NCI-H345 treated with DMSO at 0.1 percent for 48 hours (cell line): ENCODE results near the gene ADCY9.

Experiments
- DNase-seq: peaks from one replicate; lab custom pipeline; 2025; ENCODE audit not compliant: unreplicated experiment; lab: John Stamatoyannopoulos, UW

ADCY9 gene

DNA sequence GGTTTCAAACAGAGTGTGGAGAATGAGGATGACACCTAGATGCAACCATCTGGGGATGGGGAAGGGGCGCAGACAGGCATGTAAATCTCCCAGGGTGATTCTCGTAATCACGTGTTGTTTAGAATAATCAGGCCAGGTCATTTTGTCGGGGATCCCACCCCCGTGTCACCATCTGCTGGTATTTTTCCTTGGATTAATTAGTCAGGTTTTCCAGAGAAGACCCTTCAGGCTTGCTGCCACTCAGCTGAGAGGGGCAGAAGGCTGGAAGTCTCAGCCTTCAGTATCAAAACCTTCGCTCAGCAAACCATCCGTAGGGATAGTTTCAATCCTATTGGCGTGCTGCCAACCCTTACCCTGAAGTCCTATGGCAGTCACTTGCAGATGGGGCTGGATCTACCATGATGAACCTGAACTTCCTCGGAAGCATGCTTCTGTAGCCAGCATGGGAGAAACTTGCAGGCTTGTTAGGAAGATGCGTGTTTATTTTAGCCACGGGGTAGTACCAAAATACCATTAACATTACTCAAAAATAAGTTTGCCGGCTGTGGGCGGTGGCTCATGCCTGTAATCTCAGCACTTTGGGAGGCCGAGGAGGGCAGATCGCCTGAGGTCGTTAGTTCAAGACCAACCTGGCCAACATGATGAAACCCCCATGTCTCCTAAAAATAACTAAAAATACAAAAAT lies 7.5 kb upstream of the ADCY9 start:
- no peak for DNase-seq

DNA sequence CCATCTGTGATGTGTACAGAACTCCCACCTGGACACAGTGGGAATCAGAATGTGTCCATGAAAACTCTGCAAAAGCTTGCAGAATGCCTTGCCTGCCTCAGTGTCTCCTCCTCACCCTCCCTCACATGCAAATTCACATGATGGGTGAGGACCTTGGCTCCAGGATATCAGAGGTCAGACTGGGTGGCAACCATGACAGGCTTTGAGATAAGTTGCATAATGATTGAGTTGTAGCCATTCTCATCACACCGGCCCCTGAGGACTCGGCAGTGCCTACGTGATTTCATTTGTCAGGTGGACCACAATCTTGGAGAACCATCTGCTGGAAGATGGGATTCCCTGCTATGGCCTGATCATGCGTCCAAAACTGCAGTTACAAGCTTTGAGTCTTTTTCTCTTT lies 3.9 kb upstream of the ADCY9 start:
- no peak for DNase-seq

DNA sequence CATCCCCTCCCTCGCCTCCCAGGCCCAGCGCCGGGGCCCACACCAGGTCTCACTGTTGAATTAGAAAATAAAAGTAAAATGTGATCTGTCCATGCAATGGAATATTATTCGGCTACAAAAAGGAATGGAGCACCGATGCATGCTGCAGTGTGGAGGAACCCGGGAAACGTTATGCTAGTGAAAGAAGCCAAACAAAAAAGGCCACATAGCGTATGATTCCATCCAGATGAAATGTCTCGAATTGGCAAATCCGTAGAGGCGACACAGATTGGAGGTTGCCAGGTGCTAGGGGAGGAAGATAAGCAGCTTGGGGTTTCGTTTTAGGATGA lies 972 bp upstream of the ADCY9 start:
- no peak for DNase-seq

DNA sequence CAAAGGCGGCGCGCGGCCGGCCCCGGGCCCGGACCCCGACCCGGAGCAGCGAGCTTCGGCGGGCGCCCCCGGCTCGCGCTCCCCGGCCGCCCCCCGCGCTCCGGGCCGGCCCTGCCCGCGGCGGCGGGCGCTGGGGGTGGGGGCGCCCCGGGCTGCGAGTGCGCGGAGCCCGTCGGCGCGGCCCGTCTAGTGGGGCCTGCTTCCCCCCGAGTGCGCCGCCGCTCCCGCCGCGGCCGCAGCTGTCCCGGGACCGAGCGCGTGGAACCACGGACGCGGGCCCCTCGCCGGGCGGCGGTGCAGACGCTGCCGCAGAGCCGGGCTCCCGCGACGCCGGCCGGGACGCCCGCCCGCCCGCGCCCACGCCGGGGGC lies 308 bp downstream of the ADCY9 start:
- DNase-seq = no peak

- no peak for DNase-seq
These were observed 863 bp downstream of the ADCY9 start for GRCh38 chr16:4115209-4115948.

- DNase-seq = no peak
These were observed 1.7 kb downstream of the ADCY9 start for GRCh38 chr16:4114257-4115208.

GRCh38 chr16:4113358-4114256 lies 2.6 kb downstream of the ADCY9 start:
- no peak for DNase-seq

DNA sequence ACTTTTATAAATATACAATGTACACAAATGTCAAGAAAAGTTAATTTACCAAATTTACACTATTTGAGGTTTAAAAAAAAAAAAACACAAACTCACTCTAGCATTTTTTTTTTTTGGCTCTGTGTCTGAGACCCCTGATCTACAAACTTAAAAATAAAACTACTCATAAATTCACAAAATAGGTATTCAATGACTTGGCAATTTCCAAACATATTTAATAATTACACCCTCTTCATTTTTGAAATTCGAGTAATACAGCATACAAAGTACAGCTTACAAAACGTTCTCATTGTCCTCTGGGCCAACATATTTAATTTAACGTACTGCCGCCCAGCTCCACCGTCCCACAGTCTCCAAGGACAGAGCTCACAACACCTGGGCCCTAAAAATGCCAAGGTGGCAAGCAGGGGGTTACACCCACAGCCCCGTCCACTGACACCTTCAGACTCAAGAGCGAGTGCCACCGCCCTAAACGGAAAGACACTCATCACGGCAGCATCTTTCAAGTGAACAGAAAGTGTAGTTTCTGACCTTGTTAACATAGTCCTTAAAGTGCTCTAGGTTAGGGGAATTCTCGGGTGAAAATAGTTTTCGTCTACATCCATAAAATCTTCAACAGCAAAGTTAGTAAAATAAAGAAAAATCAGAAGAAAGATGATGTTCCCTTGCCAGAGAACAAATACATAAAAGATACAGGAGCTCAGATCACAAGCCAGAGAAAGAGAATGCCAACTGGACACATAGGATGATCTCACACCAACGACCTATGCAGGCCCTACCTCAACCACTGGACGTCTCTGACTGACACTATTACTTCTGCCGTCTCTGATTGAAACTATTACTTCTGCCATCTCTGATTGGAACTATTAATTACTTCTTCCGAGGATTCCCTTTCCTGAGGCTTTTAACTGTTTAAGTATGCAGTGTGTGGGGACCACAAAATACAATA lies 4.2 kb downstream of the ADCY9 start:
- no peak for DNase-seq

- DNase-seq = no peak
These were observed 5.6 kb downstream of the ADCY9 start for GRCh38 chr16:4110680-4111079.

DNA sequence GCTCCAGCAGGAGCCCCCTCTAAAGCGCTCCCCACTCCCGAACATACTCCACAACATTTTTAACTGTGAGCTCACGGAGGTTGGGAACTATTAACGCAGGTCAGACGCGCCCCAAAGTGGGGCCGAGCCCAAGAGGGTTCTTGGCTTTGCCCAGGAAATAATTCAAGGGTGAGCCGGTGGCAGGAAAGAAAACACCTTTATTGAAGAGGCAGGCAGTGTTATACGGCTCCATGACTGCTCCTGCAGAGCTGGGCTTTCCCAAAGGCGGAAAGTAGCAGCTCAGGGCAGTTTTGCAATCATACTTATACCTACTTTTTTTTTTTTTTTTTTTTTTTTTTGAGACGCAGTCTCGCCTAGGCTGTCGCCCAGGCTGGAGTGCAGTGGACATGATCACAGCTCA lies 6.2 kb downstream of the ADCY9 start:
- no peak for DNase-seq

GRCh38 chr16:4109250-4109736 lies 6.9 kb downstream of the ADCY9 start:
- no peak for DNase-seq

- no peak for DNase-seq
These were observed 9.7 kb downstream of the ADCY9 start for GRCh38 chr16:4106516-4106915.

DNA sequence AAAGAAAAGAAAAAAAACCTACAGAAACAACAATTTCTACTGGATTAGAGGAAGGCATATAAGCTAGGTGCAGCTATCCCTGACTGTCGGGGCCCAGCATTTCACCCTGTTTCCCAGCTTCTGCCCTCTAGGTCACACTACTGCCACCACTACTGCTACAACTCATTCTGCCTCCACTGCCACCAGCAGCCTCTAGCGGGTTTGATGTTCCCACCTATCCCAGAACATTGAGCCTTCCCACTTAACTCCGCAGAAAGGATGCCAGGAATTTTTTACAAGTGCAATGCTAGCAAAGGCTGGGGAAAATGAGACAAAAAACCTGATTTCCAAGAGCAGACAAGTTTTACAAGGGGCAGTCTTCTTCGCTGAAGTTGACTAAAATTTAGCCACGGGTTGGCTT lies 10.4 kb downstream of the ADCY9 start:
- DNase-seq = no peak

DNA sequence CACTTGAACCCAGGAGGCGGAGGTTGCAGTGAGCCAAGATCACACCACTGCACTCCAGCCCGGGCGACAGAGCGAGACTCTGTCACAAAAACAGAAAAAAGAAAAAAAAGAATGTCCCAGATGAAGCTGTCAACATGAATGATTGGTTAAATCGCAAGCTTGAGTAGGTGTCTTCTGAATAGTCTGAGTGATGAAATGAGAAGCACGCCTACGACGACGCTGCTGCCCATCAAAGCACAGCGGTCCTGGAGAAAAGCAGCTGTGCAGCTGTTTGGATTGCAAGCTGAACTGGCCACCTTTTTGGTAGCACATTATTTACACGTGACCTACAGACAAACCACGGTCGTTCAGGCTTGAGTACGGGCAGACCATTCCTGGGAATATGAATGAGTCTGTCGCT lies 12.5 kb downstream of the ADCY9 start:
- no peak for DNase-seq

- no peak for DNase-seq
These were observed 14.6 kb downstream of the ADCY9 start for GRCh38 chr16:4101421-4102219.

DNA sequence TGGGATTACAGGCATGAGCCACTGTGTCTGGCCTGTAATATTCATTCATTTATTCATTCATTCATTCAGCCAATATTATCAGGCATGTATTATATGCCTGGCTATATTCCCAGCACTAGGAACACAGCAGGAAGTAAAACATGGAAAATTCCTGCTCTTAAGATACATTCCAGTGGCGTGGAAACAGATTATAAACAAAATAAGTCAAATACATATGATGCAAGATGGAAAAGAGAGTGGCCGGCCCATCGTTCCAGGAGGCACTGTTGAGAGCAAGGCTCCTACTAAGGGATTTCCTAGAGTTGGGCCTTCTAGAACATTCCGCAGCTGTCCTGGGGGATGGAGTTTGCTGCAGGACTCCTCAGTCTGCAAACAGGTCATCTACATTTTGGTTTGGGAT lies 17.7 kb downstream of the ADCY9 start:
- DNase-seq = no peak

GRCh38 chr16:4097826-4098240 lies 18.4 kb downstream of the ADCY9 start:
- DNase-seq = no peak

DNA sequence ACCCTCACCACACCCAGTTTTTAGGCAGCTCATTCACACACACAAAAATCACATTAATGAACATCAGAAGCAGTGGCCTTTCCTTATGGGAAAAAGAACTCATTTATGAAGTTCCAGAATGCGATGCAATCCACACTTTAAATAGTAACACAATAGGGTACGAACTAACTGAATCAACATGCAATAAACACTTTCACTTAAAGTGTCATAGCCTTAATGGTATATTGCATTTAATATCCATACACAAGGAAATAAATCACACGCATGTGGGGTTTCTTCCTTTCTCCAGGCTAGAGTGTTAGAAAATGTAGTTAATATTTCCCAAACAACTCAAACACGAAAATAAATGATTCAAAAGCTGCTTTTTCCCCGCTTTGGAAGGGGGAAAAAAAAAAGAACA lies 19.7 kb downstream of the ADCY9 start:
- DNase-seq = no peak
